DOHH2 (cell line): ENCODE results near the gene RIPK3.
A peak's percentile ranks its signal among the peaks of the same experiment; 100 is the strongest.

Source experiments
- H3F3A ChIP-seq: fragments of 200-600 bp; sonication (generic), shearing (Covaris generic); 2 replicates; pipeline ENCODE4 v1.6.0; 2016; ENCODE audit warnings: antibody characterized with exemption, mild to moderate bottlenecking; ENCODE audit not compliant: control insufficient read depth, insufficient read depth
- H3K27ac ChIP-seq: fragments of 200-600 bp; sonication (generic); 2 replicates; pipeline ENCODE4 v1.5.1; 2014; ENCODE audit warnings: low read depth, mild to moderate bottlenecking, low read length, moderate library complexity
- H3K27me3 ChIP-seq: fragments of 200-600 bp; sonication (generic); 2 replicates; pipeline ENCODE4 v1.6.1; 2014; ENCODE audit warnings: mild to moderate bottlenecking, low read length, mixed read lengths; ENCODE audit not compliant: control insufficient read depth
- H3K36me3 ChIP-seq: fragments of 200-600 bp; sonication (generic); 2 replicates; pipeline ENCODE4 v1.6.1; 2014; ENCODE audit warnings: mild to moderate bottlenecking, low read length, moderate library complexity, mixed read lengths; ENCODE audit not compliant: control insufficient read depth
- H3K4me1 ChIP-seq: fragments of 200-600 bp; sonication (generic); 2 replicates; pipeline ENCODE4 v1.6.1; 2014; ENCODE audit warnings: mild to moderate bottlenecking, low read length, mixed read lengths; ENCODE audit not compliant: control insufficient read depth
- H3K4me2 ChIP-seq: fragments of 200-600 bp; sonication (generic); 2 replicates; pipeline ENCODE4 v1.6.0; 2014; ENCODE audit warnings: mild to moderate bottlenecking, low read length, moderate library complexity
- H3K4me3 ChIP-seq: fragments of 200-600 bp; sonication (generic); 2 replicates; pipeline ENCODE4 v1.5.1; 2014; ENCODE audit warnings: mild to moderate bottlenecking, low read length, mixed read lengths
- H3K79me2 ChIP-seq: fragments of 200-600 bp; sonication (generic); 2 replicates; pipeline ENCODE4 v1.6.1; 2014; ENCODE audit warnings: mild to moderate bottlenecking, low read length, mixed read lengths; ENCODE audit not compliant: control insufficient read depth
- H3K9me2 ChIP-seq: fragments of 200-600 bp; sonication (generic); replicated peaks from 2 replicates; pipeline ENCODE4 v1.6.1; 2014; ENCODE audit warnings: mild to moderate bottlenecking, low read length, mixed read lengths; ENCODE audit not compliant: control insufficient read depth
- H3K9me3 ChIP-seq: fragments of 200-600 bp; sonication (generic); 2 replicates; pipeline ENCODE4 v1.6.1; 2014; ENCODE audit warnings: antibody characterized with exemption, low read length, mixed read lengths; ENCODE audit not compliant: control insufficient read depth, insufficient read depth
- H4K20me1 ChIP-seq: fragments of 200-600 bp; sonication (generic); 2 replicates; pipeline ENCODE4 v1.6.0; 2014; ENCODE audit warnings: low read depth, mild to moderate bottlenecking, antibody characterized with exemption, low read length, moderate library complexity; ENCODE audit not compliant: control insufficient read depth, insufficient read depth
- EZH2phosphoT487 ChIP-seq: fragments of 200-600 bp; sonication (generic); IDR thresholded peaks from 2 replicates; pipeline ENCODE4 v1.6.1; 2017; ENCODE audit warnings: borderline replicate concordance, mild to moderate bottlenecking, antibody characterized with exemption, low read length, moderate library complexity, mixed read lengths
- TF ChIP-seq, protein P1 (sequence below): fragments of 200-600 bp; sonication (generic); IDR thresholded peaks from one replicate; pipeline ENCODE4 v1.5.1; 2014; ENCODE audit warnings: antibody characterized with exemption, mild to moderate bottlenecking, low read depth, low read length; ENCODE audit not compliant: poor library complexity, severe bottlenecking

RIPK3 gene

DNA sequence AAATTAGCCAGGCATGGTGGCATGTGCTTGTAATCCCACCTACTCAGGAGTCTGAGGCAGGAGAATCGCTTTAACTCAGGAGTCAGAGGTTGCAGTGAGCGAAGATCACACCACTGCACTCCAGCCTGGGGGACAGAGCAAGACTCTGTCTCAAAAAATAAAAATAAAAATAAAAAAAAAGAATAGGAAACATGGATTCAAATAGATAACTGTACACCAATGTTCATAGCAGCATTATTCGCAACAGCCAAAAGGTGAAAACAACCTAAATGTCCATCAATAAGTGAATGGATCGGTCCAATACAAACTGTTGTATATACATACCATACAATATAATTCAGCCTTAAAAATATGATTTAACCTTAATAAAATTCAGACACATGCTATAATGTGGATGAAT, 3.1 kb upstream of the RIPK3 start:
- H3K27ac ChIP-seq = no peak overlapping the region
- TF ChIP-seq EZH2phosphoT487 = no peak
- TF ChIP-seq, protein P1, sequence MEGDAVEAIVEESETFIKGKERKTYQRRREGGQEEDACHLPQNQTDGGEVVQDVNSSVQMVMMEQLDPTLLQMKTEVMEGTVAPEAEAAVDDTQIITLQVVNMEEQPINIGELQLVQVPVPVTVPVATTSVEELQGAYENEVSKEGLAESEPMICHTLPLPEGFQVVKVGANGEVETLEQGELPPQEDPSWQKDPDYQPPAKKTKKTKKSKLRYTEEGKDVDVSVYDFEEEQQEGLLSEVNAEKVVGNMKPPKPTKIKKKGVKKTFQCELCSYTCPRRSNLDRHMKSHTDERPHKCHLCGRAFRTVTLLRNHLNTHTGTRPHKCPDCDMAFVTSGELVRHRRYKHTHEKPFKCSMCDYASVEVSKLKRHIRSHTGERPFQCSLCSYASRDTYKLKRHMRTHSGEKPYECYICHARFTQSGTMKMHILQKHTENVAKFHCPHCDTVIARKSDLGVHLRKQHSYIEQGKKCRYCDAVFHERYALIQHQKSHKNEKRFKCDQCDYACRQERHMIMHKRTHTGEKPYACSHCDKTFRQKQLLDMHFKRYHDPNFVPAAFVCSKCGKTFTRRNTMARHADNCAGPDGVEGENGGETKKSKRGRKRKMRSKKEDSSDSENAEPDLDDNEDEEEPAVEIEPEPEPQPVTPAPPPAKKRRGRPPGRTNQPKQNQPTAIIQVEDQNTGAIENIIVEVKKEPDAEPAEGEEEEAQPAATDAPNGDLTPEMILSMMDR = no peak
- H3K9me2 ChIP-seq = no peaks in the 10 kb centered on the region
- peaks cover 13% of the 10 kb centered on the region for H3K4me1 ChIP-seq
- no peaks in the 10 kb centered on the region; the same call in 1 of the 2 replicates for H3F3A ChIP-seq
- H3K36me3 ChIP-seq = no peaks in the 10 kb centered on the region
- H3K4me2 ChIP-seq = no peak overlapping the region
- no peaks in the 10 kb centered on the region for H3K79me2 ChIP-seq
- H4K20me1 ChIP-seq = no peaks in the 10 kb centered on the region
- peaks cover 26% of the 10 kb centered on the region for H3K27me3 ChIP-seq
- H3K4me3 ChIP-seq = no peak overlapping the region
- H3K9me3 ChIP-seq = no peaks in the 10 kb centered on the region

DNA sequence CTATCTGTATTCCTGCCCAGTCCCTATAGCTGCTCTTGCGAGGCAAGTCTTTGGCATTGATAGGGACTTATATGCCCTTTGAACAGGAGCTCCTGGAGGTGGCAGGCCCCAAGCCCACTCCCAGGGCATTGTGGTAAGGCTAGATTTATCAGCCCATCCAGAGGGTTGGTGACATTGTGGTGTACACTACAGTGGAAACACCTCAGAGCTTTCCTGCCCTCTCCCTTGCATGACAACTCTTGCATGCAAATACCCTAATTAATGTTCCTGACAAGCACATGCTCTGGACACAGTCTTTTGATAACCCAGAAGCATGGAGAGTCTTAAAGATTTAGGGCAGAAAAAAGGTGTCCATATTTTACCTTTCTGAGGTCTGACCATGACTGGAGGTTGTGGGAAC, 815 bp upstream of the RIPK3 start:
- no peaks in the 10 kb centered on the region for H4K20me1 ChIP-seq
- no peak overlapping the region for H3K4me2 ChIP-seq
- H3K36me3 ChIP-seq = no peaks in the 10 kb centered on the region
- H3K4me3 ChIP-seq = no peak overlapping the region
- peaks cover 13% of the 10 kb centered on the region for H3K4me1 ChIP-seq
- no peaks in the 10 kb centered on the region; the same call in 1 of the 2 replicates for H3F3A ChIP-seq
- H3K79me2 ChIP-seq = no peaks in the 10 kb centered on the region
- TF ChIP-seq, protein P1 = no peak
- TF ChIP-seq EZH2phosphoT487 = no peak
- no peak overlapping the region for H3K27ac ChIP-seq
- no peaks in the 10 kb centered on the region for H3K9me3 ChIP-seq
- H3K27me3 ChIP-seq = peaks cover 14% of the 10 kb centered on the region
- H3K9me2 ChIP-seq = no peaks in the 10 kb centered on the region

DNA sequence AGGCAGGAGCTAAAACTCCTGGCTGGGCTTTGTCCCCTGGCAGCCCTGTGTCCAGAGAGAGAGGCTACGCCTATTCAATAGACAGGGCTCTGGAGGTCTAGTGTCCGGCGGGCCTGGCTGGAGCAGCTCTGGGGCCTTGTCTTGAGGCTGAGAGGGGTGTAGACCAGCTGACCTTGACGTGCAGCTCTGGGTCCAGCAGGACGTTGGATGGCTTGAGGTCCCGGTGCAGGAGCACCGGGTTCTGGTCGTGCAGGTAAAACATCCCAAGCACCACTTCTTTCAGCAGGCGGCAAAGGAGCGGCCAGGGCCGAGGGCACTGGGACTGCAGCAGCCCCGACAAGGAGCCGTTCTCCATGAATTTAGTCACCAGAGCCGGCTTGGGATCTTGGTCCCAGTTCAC, 948 bp downstream of the RIPK3 start:
- no peak for TF ChIP-seq EZH2phosphoT487
- TF ChIP-seq, protein P1 = no peak
- Histone ChIP-seq H3K9me2 (no peaks in the 10 kb centered on the region), H3K36me3 (no peaks in the 10 kb centered on the region), H3K4me1 (peaks cover 19% of the 10 kb centered on the region), H3K4me2 (peak overlapping the region; percentile 90), H3K27me3 (peaks cover 13% of the 10 kb centered on the region), H3K27ac (no peak overlapping the region), H3K9me3 (no peaks in the 10 kb centered on the region), H4K20me1 (no peaks in the 10 kb centered on the region), H3F3A (no peaks in the 10 kb centered on the region; the same call in 1 of the 2 replicates), H3K4me3 (peak overlapping the region; percentile 83), H3K79me2 (no peaks in the 10 kb centered on the region)
